Uterus (tissue), 2 donors: ENCODE measurements around the gene RPS14.

Source experiments
- CTCF ChIP-seq, 4 experiments: fragments of 200-600 bp in 2 of 4; fragments of 450-650 bp in 2 of 4; sonication (generic) in 2 of 4; IDR thresholded peaks; one replicate each; pipeline ENCODE4 v1.5.1; 2016 to 2019; ENCODE audit warnings: antibody characterized with exemption in 4 of 4, mild to moderate bottlenecking in 2 of 4, moderate library complexity in 1 of 4
- POLR2A ChIP-seq, 2 donors: fragments of 450-650 bp; IDR thresholded peaks; one replicate each; pipeline ENCODE4 v1.6.1; 2016; ENCODE audit warnings: antibody characterized with exemption in 2 of 2, mild to moderate bottlenecking in 1 of 2, moderate library complexity in 1 of 2

- TF ChIP-seq CTCF (IDR thresholded peaks at IDR 0.05) (no peak), POLR2A (IDR thresholded peaks at IDR 0.05) (no peak)
Measured at GRCh38 chr5:150496098-150496497, 46.6 kb upstream of the RPS14 start.
